Measurements from ENCODE around the gene SEPTIN6.
A peak's percentile ranks its signal among the peaks of the same experiment; 100 is the strongest.

Gene SEPTIN6

GRCh38 chrX:119698845-119699244 is 5.9 kb upstream of the SEPTIN6 start:
- peak; percentile 49 for TF ChIP-seq CTCF (IDR thresholded peaks at IDR 0.05; ENCODE audit: insufficient read depth, low read depth, low read length, missing control alignments)
- DNase-seq (ENCODE audit: low read depth), result peak; percentile 58
- no peak overlapping the region for H3K4me3 ChIP-seq (ENCODE audit: low read depth, low read length)

GRCh38 chrX:119696251-119696890 is 3.4 kb upstream of the SEPTIN6 start:
- no peak for TF ChIP-seq CTCF (IDR thresholded peaks at IDR 0.05; ENCODE audit: insufficient read depth, low read depth, low read length, missing control alignments)
- H3K4me3 ChIP-seq (ENCODE audit: low read depth, low read length), result no peak overlapping the region
- peak; percentile 41 for DNase-seq (ENCODE audit: low read depth)

- no peak for TF ChIP-seq CTCF (IDR thresholded peaks at IDR 0.05; ENCODE audit: insufficient read depth, low read depth, low read length, missing control alignments)
- no peak for DNase-seq (ENCODE audit: low read depth)
- H3K4me3 ChIP-seq (ENCODE audit: low read depth, low read length), result peak overlapping the region; percentile 13; the same call in 1 of the 2 replicates
These were observed 2.6 kb upstream of the SEPTIN6 start for GRCh38 chrX:119695535-119696050.

- H3K4me3 ChIP-seq (ENCODE audit: low read depth, low read length), result peak overlapping the region; percentile 82; the same call in 1 of the 2 replicates
- no peak for TF ChIP-seq CTCF (IDR thresholded peaks at IDR 0.05; ENCODE audit: insufficient read depth, low read depth, low read length, missing control alignments)
These were observed 1.9 kb upstream of the SEPTIN6 start for GRCh38 chrX:119694601-119695534.

GRCh38 chrX:119693996-119694451 is 1.1 kb upstream of the SEPTIN6 start:
- no peak for TF ChIP-seq CTCF (IDR thresholded peaks at IDR 0.05; ENCODE audit: insufficient read depth, low read depth, low read length, missing control alignments)
- peak overlapping the region; percentile 82 for H3K4me3 ChIP-seq (ENCODE audit: low read depth, low read length)
- DNase-seq (ENCODE audit: low read depth), result no peak

More at GRCh38 chrX:119694601-119695534, 1.9 kb upstream of the SEPTIN6 start:
- DNase-seq (ENCODE audit: low read depth), result no peak

GRCh38 chrX:119692191-119693039 is 553 bp downstream of the SEPTIN6 start:
- no peak for TF ChIP-seq CTCF (IDR thresholded peaks at IDR 0.05; ENCODE audit: insufficient read depth, low read depth, low read length, missing control alignments)
- DNase-seq (ENCODE audit: low read depth), result peak; percentile 64
- H3K4me3 ChIP-seq (ENCODE audit: low read depth, low read length), result peak overlapping the region; percentile 82

All from GM12865 (cell line).